GM18499 (cell line): Measurements from ENCODE around the gene MEF2B.
"Not testable (repeated sequence)": the region's sequence is repeated elsewhere in the genome, so short reads cannot be mapped to it uniquely, and the experiment has no call there.

Experiments
- ATAC-seq: cut with Tn5 transposase; IDR thresholded peaks from one replicate; pipeline ENCODE4 v1.9.1; 2021; ENCODE audit warnings: moderate number of reproducible peaks; ENCODE audit not compliant: insufficient read depth, unreplicated experiment

The MEF2B gene

DNA sequence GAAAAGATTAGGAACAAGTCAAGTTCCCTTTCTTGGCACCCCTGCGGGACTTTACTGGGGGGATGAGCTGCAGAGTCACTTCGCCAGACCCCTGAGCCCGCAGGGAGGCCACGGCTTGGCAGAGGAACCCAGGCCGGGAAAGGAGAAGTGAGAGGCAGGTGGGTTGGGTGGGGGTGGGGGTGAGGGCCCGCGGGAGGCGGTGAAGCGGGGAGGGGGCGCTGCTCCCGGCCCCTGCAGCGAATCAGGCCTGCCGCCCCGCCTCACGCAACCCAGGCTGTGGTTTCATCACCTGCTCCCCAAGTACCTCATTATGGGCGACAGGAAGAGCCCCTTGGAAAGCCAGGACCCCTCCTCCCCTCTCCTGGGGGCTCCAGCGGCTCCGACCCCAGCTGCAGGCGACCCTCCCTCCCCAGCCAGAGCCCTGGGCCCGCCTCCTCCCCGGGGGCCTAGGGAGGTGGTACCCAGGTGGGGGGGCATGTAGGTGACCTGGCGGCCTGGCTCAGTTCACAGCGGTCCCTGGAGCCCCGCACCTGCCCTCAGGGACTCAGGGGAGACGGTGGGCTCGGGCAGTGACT, 9.5 kb downstream of the MEF2B start:
- no peak for ATAC-seq

DNA sequence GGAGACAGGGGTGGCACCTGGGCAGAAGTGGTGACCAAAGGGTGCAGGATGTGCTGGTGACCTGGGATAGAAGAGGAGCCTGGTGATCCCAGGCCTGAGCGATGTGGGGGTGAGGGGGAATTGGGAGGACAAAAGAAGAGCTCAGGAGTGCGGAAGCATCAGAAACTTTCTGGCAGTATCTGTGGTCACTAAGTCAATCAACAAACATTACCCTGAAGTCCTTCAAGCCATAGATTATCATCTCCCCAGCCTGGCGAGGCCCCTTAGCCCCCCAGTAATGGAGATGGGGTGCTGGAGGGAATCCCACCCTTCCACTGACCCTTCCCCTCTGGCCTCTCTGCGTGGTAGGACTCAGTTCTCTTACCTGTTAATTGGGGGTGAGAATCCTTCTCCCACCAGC, 10.5 kb downstream of the MEF2B start:
- ATAC-seq: no peak

DNA sequence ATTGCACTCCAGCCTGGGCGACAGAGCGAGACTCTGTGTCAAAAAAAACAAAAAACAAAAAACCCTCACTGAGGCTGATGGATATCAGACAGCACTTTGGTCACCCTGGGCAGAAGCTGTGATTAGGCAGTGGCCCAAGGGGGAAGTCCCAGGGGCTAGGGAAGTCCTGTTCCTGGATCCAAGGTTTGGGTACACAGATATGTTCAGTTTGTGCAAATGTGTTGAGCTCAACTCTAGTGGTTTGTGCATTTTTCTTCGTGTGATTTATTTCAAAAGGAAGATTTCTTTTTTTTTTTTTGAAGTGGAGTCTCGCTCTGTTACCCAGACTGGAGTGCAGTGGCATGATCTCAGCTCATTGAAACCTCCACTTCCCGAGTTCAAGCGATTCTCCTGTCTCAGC, 12.3 kb downstream of the MEF2B start:
- no peak for ATAC-seq

DNA sequence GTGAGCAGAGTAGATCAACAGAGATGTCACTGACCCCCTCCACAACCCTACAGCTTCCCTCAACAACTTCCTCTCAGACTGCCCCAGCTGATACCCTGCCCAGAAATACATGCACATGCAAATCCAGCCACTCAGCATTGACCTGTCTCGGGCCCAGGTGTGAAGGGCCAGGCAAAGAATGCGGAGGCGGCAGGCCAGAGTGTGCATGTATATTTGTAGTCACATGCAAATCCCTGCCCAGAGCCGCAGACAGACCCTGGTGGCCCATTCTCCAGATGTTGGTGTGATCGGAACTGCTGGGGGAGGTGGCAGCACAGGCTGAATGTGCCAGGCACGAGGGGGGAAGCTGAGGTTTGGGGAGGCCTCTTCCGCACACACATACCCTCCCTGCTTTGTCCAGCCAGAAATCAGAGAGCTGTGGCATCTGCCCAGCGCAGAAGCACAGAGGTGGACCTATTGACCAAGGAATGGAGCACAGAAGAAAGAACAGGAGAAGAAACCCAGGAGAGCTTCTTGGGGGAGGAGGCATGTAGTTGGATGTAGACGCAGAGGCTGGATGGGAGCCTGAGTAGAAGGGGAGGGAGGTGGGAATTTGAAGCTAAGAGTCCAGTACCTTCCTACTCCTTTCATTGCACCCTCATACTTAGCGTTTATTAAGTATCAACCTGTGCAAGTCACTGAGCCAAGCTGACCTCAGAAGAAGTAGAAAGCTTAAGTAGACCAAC, 14.4 kb downstream of the MEF2B start:
- ATAC-seq: peak; percentile 56

DNA sequence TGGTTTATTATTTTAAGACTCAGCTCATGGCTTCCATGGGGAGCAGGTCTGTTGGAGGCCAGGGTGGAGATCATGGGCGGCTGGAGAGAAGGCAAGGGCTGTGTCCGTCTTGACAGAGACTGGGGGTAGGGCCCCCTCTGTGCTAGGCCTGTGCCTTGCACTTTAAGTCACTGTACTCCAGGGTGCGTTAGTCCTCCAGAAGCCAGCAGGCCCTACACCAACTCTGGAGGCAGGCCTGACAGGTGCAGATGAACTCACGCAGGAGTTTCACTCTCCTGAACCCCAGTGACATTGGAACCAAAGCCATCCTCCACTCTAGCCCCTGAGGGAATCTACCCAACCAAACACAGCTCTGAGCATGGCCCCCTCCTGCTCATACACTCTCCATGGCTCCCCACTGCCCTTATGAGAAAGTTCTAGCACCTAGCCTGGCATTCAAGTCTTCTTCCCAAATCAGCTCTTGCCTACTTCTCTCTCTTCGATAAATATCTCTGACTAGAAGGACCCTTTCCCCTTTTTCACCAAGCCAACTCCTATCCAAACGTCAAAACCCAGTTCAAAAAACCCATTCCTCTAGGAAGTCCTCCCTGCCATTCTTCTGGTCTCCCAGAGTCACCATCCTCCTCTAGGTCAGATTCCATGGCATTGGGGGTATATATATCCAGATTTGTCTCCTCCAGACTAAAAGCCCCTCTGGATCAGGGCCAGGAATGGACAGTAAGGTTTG, 15.1 kb downstream of the MEF2B start:
- ATAC-seq: no peak

DNA sequence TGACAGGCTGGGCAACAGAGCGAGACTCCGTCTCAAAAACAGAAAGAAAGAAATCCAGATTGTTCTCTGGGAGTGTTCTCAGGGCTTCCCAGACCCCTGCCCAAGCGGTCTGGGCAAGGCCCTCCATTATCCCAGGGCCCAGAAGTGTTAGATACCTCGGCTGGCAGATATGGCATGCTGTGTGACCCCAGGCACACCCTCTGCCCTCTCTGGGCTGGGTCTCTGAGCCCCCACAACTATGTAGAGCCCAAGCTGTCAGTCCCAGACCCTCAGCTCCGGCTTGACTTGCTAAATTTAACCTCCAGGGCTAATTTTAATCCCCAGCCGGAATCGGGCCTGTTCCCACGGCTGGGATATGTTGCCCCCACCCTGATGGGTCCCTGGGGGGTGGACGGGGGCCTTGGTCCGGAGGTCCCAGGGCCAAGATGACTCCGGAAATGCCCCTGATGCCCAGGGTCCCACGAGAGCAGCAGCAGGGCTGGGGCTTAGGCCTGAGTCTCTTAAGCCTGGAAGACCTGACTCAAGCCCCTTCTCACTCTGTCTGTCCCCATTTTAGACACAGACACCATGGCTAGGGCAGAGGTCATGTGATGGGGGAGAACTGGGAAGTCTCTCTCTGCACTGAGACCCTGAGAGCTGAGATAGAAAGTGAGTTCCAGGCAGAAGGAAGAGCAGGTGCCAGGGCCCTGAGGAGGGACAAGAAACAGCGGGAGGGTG, 17.2 kb downstream of the MEF2B start:
- no peak for ATAC-seq

DNA sequence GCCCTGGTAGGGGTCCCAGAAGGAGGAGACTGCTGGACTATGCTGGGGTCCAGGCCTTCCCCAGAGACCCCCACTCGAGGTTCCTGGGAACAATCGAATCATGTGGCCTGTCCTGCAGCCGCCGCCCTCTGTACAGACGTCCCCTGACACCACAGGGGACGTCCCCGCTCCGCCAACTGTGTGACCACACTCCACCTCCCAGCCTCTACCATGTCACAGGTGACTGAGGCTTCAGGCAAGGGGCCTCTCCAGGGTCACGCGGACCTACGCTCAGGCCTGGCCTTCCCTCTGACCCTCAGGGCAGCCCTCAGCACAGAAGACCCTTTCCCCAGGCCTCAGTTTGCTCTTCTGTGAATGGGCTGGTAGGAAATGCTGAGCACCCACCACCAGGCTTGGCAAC, 18.6 kb downstream of the MEF2B start:
- no peak for ATAC-seq

DNA sequence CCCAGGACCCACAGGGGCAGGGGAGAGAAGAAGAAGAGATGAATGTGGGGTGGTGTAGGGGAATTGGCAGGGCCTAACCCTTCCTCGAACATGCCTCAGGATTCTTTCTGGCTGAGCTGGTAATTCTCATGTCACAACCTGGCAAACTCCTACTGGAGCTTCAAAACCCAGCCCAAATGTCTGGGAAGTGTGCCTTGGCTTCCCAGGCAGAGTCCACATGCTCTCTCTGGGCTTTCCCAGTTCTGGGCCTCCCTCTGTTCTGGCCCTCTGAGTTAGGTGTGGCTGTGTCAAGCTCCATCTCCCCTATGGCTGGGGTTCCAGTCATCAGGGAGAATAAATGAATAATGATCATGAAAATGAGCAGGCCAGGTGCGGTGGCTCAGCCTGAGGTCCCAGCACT, 20.6 kb downstream of the MEF2B start:
- ATAC-seq: no peak

DNA sequence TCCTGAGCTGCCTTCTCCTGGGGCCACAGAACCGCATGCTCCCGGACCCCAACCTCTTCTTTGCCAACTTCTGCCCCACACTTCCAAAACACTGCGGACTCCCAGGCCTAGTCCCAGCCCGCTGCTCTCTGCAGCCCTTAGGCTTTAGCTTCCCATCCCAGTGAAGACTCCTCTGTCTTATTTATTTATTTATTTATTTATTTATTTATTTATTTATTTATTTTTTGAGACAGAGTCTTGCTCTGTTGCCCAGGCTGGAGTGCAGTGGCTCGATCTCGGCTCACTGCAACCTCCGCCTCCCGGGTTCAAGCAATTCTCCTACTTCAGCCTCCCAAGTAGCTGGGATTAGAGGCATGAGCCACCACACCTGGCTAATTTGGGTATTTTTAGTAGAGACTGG, 21.6 kb downstream of the MEF2B start:
- ATAC-seq: not testable (repeated sequence)

DNA sequence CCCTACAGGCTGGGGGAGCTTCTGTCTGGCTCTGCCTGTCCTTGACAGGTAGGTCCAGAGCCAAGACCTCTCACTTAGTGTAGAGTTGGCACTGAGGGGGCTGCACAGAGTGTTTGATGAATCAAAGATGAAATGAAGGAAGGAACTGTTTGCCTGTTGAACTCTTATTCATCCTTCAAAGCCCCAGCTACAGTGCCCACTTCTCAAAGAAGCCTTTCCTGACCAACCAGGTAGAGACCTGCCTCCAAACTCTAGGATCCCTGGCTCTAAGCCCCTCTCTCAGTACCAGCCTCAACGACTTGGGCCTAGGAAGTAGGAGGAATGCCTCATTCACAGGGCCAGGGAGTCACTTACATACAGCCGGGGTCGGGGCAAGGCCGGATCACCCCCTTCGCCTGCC, 22.7 kb downstream of the MEF2B start:
- no peak for ATAC-seq

DNA sequence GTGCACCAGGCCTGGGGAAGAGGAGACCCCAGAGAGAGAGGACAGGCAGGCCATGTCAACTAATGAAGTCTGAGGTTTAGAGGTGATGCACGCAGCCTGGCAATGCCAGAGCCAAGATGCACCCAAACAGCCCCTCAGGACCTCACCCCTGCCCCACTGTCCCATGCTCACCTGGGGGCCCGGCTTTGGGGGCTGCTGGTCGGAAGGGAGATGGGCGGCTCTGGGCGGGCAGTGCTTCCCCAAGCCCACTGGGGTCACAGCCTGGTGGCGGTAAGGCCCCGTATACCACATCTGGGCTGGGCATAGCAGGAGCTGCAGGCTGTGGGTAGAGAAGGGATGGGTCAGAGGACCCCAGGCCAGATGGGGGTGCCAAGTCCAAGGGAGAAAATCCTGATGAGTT, 23.2 kb downstream of the MEF2B start:
- ATAC-seq: no peak

DNA sequence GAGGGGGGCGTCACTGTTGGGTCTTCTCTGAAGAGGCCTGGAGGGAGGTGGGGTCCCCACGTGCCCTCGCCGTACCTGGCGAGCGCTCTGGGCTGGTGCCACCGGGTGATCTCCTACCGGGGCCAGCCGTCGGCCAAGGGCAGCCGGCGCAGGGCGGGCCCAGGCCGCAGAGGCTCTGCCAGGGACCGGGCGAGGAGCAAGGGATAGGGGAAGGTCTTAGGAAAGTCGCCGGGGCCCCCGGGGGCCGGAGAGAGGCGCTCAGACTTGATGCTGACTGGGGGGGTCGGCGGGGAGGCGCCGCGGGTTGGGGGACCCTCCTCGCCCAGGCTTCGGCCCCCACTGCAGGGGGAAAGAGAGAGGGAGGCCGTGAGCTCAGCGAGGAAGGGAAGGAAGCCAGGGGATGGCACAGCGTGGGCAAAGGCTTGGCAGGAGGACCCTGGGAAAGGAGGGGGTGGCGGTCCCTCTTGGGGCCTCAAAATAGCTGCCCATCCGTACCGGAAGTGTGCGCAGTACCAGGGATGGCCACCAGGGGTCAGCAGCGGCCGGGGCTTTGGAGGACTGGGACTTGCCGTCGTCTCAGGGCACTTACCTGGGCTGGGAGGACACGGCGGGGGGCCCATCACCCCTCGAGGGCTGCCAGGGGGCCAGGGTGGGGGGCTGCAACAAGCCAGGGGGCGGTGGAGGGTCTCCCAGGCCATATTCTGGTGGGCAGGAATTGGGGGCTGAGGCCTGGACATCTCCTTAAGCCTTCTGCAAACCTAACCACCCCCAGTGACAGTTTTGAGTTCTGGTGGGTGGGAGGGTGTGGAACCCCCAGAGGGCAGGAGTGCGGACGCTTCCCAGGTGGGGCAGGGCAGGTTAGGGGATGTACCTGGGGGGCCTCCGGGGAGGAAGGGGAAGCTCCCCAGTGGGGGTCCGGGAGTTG, 24.1 kb downstream of the MEF2B start:
- no peak for ATAC-seq

DNA sequence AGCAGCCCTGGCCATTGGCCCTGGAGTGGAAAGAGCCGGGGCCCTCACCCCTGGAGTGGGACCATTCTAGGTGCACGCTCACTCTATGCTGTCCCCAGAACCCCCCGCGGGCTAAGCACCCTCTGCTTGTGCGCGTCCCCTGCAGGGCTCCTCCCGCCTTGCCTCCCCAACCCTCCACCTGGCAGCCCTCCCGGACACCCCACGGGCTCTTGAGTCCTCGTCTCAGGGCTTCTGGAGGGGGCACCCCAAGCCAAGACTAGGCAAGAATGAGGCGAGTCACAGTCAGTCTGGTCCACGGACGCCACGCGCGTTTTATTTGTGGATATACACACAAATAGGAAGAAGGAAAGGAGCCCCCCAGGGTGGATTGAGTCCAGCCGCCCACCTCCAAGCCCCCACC, 24.8 kb downstream of the MEF2B start:
- ATAC-seq: no peak

DNA sequence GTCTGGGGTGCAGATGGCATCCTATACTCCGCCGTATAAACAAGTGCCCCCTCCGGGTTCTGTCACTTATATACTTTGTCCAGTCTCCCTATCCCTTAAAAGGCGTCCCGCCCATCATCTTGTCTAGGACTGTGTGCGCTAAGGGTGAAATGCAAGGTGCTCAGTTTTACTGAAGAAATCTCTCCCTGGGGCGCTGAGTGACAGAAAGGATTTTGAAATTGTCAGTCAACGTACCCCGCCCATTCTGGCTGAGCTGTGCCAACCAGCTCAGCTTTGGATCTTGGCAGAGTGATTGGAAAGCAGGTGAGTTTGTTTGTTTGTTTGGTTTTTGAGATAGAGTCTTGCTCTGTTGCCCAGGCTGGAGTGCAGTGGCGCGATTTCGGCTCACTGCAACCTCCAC, 27.7 kb downstream of the MEF2B start:
- ATAC-seq: no peak

DNA sequence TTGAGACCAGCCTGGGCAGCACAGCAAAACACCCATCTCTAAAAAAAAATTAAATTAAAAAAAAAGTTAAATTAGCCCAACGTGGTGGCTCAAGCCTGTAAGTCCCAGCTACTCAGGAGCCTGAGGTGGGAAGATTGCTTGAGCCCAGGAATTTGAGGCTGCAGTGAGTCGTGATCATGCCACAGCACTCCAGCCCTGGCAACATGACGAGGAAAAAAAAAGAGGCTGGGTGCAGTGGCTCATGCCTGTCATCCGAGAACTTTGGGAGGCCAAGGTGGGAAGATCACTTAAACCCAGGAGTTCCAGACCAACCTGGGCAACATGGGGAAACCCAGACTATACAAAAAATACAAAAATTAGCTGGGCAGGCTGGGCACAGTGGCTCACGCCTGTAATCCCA, 29.6 kb downstream of the MEF2B start:
- no peak for ATAC-seq

DNA sequence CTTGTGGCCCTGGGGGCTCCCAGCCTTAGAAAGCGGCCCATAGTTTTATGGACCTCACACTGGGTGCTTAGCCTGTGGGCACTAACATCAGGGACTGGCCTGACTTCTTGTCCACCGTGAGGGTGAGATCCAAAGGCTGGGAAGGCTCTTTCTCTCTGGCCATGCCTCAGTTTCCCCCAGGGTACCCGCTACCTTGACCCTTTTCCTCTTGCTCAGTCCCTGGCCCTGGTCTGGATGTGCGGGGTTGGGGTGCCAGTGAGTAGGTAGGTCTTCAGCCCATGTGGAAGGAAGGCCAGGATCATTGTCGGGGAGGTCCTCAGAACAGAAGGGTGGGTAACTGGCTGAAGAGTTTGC, 30.2 kb downstream of the MEF2B start:
- no peak for ATAC-seq

DNA sequence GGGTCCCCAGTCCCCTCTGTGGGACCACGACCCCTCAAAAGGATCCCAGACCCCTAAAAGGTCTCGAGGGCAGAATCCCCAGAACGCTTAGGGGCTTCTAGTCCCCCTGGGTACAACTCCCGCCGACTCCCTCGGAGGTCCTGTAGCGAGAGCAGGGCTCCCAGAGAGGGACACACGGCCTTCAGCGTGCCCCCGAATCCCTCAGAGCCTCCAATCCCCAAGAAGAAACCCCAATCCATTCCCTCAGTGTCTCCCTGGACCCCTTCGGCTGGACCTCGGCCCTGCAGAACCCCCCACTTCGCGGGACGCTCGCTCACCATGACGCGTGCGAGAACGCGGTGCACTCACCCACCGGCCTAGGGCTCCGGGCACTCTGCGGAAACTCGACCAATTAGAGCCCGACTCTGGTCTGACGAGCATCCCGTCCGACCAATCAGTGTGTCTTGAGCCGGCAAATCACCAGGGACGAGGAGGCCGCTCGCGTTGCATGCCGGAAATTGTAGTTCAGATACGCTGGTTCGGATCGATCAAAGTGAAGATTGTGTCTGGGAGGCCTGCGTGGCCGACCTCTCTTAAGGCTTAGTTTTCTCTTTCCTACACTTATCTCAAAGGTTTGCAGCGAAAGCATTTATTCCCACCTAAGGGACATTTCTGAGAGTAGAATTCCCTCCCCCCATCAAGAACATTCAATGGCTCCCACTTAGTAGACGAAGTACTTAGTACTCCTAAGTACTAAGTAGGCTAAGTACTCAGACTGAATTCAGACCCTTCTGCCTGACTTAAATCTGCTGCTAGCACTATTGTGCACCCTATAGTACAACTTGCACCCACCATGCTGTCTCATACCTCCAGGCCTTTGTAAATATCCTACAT, 31.7 kb downstream of the MEF2B start, which contains the start of gene TMEM161A:
TMEM161A (minus strand) TSS at position 370 of the 873 bp plus-strand sequence; CDS start at position 320, 50 bp downstream.
- peak; percentile 76 for ATAC-seq

DNA sequence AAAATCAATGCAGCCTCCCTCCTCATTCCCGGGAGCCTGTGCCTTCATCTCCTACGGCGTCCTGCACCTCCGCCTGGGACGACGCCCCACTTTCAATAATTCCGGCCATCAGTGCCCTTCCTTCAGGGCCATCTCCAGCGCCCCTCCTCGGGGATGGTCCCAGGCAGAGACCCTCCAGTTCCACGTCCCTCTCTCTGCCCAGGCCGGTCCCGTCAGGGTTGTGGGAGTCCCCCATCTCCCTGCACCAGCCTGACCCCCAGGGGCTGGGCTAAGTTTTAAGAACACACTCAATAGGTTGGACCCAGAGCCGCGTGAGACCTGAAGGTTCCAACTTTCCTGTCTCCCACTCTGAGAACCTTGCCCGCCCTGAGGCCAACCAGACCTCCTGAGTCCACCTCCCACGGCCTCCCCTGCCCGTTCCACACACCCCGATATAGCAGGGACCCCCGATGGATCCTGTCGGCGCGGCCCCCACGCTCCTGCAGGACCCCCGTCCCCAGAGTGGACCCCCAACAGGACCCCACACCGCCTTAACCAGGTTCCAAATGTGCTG, 32.4 kb downstream of the MEF2B start:
- ATAC-seq: no peak

DNA sequence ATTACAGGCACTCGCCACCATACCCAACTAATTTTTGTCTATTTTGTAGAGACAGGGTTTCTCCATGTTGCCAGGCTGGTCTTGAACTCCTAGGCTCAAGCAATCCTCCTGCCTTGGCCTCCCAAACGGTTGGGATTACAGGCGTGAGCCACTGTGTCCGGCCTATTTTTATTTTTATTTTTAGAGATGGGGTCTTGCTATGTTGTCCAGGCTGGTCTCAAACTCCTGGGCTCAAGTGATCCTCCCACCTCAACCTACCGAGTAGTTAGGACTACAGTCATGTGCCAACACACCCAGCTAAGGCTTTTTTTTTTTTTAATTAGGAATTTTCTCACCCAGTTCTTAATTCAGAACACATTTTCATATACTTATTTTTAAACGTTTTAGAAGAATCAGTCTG, 34.4 kb downstream of the MEF2B start:
- not testable (repeated sequence) for ATAC-seq
